Lower leg skin (tissue), 4 donors: Measurements from ENCODE around the gene GABBR2. TPM values are rescaled to one million over a fixed set of nuclear protein-coding genes. Genes with fewer than 3 reads are reported as not detected.

Experiments used
- DNase-seq, 2 donors: peaks; one replicate each; pipeline ENCODE4 v3.0.0-alpha.2; 2019; ENCODE audit warnings: low spot score in 2 of 2
- H3K4me3 ChIP-seq: fragments of 200-600 bp; sonication (generic); 2 replicates; pipeline ENCODE4 v1.5.1; 2017; ENCODE audit warnings: mild to moderate bottlenecking, low read depth; ENCODE audit not compliant: poor library complexity, severe bottlenecking
- POLR2A ChIP-seq, 2 donors: fragments of 450-650 bp; IDR thresholded peaks; one replicate each; pipeline ENCODE4 v1.6.1; 2016 to 2017; ENCODE audit warnings: antibody characterized with exemption in 2 of 2, mild to moderate bottlenecking in 1 of 2, moderate library complexity in 1 of 2
- WGBS, 2 donors: methylation state at CpG; one replicate each; pipeline ENCODE4 v1.1.5; 2018; 5-methylcytosine and 5-hydroxymethylcytosine counted together
- intact Hi-C: fragments of 100-400 bp; cut with DNase I; formaldehyde crosslinking; loops from one replicate; pipeline ENCODE4 v1.15.0; 2023; ENCODE audit warnings: low total_unique reads
- total RNA-seq, 4 donors: library from RNA; depleted of rRNA; stranded (reverse); fragments of >200 nt; gene quantifications; one replicate each; pipeline ENCODE4 v1.1.0, GENCODE V29; 2016
- TF ChIP-seq, protein P1 (sequence below), 3 donors: fragments of 450-650 bp; IDR thresholded peaks; one replicate each; pipeline ENCODE4 v1.5.1; 2016; ENCODE audit warnings: antibody characterized with exemption in 3 of 3, mild to moderate bottlenecking in 3 of 3, moderate library complexity in 2 of 3

The GABBR2 gene
- total RNA-seq, 4 donors from 2014 or later: 0.23 to 4.2 TPM; not detected in 2

DNA sequence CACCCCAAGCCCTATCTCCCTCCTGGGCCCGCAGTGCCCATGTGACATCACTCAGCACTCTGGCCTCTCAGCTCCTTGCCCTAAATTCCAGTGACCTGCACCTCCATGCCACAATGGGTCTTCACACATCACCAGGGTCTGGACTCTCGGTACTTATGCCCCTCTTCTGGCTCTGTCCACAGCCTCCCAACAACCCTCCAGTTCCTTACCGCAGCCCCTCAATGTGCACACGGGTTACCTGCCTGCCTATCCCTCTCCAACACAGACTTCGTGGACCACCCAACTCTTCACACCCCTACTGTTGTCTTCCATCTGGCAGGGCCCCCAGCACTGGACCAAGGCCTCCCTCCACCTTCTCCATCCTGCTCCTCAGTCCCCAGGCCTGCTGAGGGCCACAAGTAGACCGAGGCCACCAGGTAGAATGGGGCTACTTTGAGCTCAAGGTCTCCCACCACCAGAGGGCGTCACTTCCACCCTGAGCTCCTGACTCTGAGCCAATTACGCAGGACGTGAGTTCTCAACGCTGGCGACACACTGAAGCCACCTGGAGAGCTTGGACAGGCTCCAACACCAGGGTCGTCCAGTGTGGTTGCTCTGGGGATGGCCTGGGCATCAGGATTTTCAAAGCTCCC, 172.1 kb downstream of the GABBR2 start:
- 57 to 70% methylated on average over 12 of the region's 12 CpGs for WGBS, 2 donors
- no peak for DNase-seq
- TF ChIP-seq, protein P1, sequence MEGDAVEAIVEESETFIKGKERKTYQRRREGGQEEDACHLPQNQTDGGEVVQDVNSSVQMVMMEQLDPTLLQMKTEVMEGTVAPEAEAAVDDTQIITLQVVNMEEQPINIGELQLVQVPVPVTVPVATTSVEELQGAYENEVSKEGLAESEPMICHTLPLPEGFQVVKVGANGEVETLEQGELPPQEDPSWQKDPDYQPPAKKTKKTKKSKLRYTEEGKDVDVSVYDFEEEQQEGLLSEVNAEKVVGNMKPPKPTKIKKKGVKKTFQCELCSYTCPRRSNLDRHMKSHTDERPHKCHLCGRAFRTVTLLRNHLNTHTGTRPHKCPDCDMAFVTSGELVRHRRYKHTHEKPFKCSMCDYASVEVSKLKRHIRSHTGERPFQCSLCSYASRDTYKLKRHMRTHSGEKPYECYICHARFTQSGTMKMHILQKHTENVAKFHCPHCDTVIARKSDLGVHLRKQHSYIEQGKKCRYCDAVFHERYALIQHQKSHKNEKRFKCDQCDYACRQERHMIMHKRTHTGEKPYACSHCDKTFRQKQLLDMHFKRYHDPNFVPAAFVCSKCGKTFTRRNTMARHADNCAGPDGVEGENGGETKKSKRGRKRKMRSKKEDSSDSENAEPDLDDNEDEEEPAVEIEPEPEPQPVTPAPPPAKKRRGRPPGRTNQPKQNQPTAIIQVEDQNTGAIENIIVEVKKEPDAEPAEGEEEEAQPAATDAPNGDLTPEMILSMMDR (IDR thresholded peaks at IDR 0.05): no peak
- no peak for TF ChIP-seq POLR2A (IDR thresholded peaks at IDR 0.05)
- H3K4me3 ChIP-seq: no peak overlapping the region
- intact Hi-C loops: no loop called here

DNA sequence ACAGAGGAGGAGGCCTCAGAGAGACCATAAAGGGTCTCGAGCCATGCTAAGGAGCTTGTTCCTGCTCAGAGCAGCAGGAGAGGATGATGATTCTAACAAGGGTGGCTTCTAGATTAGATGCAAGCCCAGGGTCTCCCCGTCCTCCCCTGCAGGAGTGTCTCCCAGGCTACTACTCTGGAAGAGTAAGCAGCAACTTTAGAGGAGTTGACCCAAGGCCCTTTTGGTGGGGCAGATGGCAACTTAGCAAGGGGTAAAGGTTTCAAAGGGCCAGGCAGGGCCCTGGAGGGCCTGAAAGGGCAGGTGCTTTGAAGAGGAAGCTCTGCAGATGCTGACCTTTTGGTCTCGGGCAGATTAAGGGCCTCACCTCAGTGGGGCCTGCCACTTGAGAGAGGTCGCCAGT, 174.9 kb downstream of the GABBR2 start:
- DNase-seq: no peak
- TF ChIP-seq, protein P1 (IDR thresholded peaks at IDR 0.05): no peak
- TF ChIP-seq POLR2A (IDR thresholded peaks at IDR 0.05): no peak
- H3K4me3 ChIP-seq: no peak overlapping the region
- intact Hi-C loops: no loop called here
- WGBS, 2 donors: 66 to 70% methylated on average over 4 of the region's 4 CpGs

DNA sequence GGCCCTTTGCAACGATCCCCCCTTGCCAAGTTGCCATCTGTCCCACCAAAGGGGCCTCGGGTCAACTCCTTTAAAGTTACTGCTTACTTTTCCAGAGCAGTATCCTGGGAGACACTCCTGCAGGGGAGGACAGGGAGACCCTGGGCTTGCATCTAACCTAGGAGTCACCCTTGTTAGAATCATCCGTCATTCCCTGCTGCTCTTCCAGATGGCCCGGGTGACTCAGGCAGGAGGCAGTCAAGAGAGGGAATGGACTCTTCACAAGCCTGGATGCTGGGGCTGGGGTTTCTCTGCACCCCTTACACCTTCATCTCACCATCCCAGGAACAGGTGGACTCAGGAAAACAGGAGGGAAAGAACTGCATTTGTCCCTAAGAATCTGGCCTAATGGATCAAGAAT, 175.6 kb downstream of the GABBR2 start:
- H3K4me3 ChIP-seq: no peak overlapping the region
- intact Hi-C loops: no loop called here
- no peak for DNase-seq
- 51 to 61% methylated on average over 4 of the region's 4 CpGs for WGBS, 2 donors
- TF ChIP-seq, protein P1 (IDR thresholded peaks at IDR 0.05): no peak
- TF ChIP-seq POLR2A (IDR thresholded peaks at IDR 0.05): no peak

DNA sequence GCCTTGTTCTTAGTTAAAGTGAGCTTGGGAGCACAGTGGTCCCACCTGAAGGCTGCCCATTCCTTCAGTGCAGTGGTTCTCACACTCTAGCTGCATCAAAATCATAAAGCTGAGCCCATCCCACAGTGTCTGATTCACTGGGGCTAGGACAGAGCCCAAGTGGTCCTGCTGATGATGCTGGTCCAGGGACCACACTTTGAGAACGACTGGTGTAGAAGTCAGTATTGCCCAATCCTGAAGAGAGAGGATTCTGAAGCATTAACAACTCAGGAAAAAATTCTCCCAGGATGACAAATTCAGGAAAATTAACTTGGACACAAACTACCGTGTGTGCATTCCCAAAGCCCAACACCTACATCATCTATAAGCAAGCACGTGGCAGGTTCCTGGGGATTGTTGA, 176.2 kb downstream of the GABBR2 start:
- DNase-seq: no peak
- H3K4me3 ChIP-seq: no peak overlapping the region
- intact Hi-C loops: no loop called here
- WGBS, 2 donors: 74 to 76% methylated on average over 3 of the region's 3 CpGs
- TF ChIP-seq, protein P1 (IDR thresholded peaks at IDR 0.05): no peak
- no peak for TF ChIP-seq POLR2A (IDR thresholded peaks at IDR 0.05)

DNA sequence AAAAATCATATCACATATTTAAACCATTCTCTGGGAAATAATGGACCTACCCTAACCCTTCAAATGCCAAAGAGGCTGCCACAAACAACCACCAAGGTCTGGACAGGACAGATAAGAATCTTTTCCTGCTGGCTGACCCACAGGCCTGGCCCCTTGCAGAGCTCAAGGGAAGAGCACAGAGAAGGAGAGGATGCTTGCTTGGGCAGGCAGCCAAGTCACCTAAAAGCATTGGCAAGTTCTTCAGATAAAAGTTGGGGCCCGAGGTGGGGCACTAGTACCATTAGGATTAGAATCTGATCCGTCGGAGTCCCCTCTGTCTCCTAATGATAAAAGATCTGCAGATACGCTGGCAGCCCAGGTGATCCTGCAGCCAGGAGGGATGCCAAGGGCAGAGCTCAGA, 176.6 kb downstream of the GABBR2 start:
- WGBS, 2 donors: 41 to 60% methylated on average over 4 of the region's 4 CpGs
- H3K4me3 ChIP-seq: no peak overlapping the region
- intact Hi-C loops: no loop called here
- DNase-seq: no peak
- TF ChIP-seq, protein P1 (IDR thresholded peaks at IDR 0.05): no peak
- no peak for TF ChIP-seq POLR2A (IDR thresholded peaks at IDR 0.05)

DNA sequence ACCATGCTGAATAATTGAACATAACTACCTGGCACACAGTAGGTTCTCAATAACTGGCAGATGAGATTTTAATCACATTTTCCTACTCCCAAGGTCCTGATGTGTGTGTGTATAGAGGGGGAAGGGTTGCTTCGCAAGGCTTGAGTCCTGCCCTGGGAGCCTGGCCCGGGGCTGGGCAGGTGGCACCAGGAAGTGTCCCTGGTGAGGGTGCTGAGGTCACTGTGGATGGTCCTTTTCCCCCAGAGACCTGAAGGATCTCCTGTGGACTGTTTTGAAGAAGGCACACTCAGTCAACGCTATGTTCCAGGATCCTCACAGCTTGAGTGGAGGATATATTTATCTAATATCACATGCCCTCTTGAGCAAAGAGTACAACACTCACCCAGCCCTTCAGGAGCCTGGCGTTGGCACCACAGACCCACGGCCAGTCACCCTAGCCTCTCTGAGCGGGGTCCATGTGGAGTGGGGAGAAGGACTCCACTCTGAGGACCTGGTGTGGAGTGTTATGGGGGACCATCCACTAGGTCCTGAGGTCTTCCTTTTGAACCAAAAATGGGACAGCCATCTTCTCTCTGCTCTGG, 177.8 kb downstream of the GABBR2 start:
- no peak for TF ChIP-seq POLR2A (IDR thresholded peaks at IDR 0.05)
- TF ChIP-seq, protein P1 (IDR thresholded peaks at IDR 0.05): no peak
- no peak for DNase-seq
- H3K4me3 ChIP-seq: no peak overlapping the region
- 76 to 81% methylated on average over 6 of the region's 6 CpGs for WGBS, 2 donors
- intact Hi-C loops: no loop called here
